ENCODE data around the gene PLCB2.

PLCB2 gene

DNA sequence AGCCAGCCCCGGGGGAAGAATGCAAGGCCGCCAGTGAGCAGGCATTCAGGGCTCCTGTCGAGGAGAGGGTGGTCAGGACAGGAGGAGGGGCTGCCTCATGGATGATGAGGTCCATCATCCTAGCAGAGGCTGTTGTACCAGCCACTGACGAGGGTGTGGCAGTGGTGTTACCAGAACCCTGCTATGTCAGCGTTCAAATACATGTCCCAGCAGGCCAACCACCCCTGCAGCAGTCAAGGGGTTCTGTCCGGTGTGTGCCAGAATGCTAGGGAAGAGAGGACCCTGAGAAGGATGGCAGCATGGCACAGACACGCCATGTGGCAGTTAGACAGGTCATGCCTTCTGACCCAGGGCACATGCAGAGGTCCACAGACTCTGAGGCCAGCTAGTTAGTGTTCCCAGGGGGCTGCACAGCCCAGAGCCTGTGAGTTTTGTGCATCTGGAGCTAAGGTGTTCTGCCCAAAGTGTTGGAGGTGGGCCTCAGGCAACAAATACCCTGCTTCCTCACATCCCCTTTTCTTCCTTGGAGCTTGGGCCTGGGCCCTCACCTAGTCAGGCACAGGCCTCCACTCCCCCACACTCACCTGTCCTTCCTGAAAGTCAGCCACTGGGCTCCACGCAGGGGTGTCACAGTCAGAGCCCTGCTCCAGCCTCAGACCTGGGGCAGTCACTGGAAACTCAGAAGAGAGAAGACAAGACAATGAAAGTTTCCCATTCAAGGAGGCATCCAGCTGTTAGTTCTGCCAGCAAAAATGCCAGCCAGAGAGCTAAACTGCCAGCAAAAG, 61.0 kb downstream of the PLCB2 start:
- DNase-seq: no peak

DNA sequence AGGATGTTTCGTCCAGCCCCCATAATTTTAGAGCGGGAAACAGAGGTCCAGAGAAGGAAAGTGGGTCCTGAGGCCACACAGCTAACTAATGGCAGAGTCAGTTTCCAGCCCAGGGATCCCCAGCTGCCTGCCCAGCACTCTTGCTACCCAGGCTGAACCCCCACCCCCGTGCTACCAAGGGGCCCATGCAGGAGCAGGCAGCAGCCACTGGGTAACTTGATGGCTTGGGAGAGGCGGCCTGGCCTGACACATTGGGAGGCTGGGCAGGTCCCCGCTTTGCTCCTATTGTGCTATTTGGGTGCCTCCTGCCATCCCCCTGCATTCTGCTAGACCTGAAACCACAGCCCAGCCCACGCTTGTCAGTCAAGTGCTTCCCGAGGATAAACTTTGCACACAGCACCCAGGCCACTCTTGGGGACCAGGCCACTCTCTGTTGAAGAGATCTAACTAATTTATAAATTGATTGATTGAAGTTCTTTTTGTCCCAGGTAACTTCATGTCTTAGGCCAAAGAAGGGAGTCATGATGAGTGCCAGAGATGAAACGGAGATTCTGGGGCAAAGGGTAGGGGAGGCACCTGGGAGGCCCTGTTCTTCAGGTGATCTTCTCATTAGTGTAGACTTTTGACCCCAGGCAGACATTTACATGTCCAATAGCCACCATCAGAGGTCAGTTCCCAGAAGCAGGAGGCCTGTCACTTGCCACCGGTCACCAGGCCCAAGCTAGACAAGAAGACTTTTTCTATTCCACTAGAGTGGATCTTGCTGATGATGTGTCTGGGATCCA, 61.9 kb downstream of the PLCB2 start:
- no peak for DNase-seq

DNA sequence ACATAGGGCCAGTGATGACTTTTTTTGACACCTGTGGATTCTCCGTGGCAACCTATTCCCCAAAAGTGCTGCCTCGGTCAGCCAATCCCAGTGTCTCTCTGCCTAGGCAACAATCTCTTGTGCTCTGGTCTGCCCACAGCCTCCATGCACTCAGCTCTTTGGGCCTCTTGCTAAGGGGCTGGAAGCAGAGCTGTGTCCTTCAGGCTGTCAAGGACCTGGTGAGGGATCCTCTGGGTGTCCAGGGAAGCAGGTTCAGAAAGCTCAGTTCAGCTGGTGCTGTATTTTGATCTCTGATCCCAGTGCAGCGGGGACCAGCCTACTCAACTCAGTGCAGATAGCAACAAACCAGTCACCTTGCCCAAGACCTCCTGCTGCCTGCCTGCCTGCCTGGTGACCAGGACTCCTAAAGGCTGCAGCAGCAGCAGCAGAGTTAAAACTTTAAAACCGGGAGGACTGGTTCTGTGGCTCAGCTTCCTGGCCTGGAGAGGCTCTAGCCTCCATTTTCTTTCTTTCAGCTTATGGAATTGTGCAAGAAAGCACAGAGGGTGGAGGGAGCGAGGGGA, 62.7 kb downstream of the PLCB2 start:
- no peak for DNase-seq

DNA sequence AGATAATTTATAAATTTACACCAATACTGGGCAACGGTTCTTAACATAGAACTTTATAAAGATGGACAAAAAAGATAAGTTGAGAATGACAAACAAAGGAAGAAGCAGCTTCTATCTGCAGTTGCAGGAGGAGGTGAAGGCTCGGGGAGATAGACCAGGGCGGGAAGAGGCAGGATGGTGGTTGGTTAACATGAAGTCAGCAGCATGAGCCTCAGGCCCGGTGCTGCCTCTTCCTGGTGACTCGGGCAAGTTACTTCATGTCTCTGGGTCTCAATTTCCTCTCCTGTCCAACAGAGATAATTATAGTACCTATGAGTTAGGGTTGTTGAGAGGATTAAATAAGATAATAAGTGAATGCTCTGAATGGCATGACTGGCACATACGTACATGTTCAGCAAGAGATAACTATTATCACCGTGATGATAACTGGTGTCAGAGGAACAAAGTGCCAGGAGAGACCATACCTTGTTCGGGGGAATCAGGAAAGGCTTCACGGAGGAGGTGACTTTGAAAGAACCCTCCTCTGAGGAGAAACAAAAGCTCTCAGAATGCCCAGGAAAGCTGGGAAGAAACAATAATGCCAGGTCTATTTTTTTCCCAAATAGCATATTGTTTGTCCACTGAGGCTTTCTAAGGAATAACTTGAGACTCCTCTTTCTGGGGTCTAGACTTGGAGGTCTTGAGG, 64.5 kb downstream of the PLCB2 start:
- no peak for DNase-seq

DNA sequence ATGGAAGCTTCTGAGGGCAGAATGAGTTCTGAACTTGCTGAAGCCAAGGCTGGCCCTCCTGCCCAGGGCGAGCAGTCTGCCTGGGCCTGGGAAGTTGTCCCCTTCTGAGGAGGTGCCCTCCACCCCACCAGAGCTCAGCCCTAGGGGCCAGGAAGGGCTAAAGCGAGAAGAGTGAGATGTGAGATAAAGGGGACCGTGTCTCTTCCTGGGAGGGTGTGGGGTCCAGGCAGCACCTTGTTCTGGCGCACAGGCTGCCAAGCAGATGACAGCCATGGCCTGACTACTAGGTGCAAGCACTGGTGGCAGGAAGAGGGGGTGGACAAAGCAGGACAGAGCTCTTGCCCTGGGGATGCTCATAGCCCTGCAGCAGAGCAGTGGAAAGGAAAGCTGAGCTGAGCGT, 65.1 kb downstream of the PLCB2 start:
- no peak for DNase-seq

DNA sequence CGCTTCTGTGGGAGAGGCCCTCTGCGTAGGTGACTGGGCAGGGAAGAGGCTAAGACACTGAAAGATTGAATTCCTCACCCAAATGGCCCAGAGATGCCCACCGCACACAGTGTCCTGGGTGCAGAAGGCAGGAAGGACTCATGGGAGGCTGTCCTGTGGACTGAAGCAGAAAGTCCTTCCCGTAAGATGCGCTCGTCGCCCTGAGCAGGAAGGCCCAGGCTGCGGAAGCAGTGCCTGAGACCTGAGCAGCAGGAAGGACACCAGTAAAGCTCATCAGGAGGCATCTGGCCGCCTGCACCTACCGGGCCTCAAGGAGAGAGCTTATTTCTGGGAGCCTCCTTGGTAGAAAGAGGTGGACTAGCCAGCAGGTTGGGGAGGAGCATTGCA, 65.5 kb downstream of the PLCB2 start:
- DNase-seq: no peak

DNA sequence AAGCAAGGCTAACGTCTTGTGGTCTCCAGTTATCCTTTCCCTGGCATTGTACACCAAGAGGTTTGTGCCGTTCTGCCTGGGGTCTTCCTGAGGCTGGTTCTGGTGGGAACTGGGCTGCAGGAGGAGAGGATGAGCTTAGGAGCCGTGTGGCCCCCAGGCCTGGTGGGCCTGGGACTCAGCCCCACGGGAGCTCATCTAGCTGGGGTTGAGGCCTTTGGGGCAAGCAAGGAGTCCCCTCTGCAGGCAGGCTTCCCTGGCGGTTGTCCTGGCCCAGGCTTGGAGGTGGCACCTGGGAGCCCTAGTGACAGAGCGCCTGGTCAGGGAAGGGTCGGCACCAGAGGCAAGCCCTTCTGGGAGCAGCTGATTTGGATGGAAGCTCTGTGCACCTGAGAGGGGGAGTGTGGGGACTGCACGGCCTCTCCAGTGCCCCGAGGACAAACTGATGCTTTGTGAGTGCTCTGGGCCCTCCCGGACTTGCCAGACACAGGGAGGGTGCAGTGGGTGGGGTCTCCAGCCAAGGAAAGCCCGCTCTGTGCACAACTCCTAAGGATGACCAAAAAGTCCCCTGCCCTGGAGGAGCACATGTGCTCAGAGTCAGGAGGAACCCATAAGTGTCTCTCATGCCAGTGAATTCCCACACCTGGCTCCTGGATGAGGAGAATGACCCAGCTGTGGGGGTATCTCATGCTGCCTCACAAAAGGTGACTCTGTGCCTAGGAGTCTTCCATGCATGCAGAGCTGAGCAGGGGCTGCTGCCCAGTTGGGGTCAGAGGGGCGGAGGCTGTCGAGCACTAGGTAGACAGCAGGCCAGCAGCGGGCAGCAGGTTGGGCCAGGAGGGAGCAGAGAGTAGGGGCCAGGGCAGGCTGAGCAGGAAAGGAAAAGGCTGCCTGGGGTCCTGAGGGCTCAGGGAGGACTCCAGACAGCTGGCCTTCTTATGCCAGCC, 66.2 kb downstream of the PLCB2 start:
- DNase-seq: no peak

DNA sequence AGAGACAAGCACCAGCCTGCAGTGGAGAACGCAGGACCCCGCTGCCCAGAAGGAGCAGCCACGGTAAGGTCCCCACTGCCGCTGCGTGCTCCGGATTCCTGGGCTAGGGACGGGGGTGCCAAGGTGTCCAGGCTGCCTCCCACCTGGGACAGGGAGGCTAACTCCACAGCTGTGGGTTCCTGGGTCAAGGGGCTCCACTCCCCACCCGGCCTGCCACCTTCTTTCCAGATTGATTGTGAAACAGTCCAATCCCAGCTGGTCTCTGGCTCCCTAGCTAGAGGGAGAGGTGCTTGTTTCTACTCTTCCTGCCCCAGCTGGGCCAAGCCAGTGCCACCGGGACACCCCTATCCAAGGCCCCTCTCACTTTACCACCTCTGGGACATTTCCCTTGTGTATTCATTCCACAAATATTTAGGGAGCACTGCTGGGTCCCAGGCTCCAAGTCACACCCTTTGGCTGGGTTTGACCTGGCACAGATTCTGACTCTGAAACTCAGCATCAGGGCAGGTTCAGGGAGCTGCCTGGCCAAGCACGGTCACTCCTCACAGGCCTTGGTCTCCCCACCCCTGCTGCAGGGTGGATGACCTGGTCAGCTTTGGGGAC, 67.0 kb downstream of the PLCB2 start:
- DNase-seq: no peak

DNA sequence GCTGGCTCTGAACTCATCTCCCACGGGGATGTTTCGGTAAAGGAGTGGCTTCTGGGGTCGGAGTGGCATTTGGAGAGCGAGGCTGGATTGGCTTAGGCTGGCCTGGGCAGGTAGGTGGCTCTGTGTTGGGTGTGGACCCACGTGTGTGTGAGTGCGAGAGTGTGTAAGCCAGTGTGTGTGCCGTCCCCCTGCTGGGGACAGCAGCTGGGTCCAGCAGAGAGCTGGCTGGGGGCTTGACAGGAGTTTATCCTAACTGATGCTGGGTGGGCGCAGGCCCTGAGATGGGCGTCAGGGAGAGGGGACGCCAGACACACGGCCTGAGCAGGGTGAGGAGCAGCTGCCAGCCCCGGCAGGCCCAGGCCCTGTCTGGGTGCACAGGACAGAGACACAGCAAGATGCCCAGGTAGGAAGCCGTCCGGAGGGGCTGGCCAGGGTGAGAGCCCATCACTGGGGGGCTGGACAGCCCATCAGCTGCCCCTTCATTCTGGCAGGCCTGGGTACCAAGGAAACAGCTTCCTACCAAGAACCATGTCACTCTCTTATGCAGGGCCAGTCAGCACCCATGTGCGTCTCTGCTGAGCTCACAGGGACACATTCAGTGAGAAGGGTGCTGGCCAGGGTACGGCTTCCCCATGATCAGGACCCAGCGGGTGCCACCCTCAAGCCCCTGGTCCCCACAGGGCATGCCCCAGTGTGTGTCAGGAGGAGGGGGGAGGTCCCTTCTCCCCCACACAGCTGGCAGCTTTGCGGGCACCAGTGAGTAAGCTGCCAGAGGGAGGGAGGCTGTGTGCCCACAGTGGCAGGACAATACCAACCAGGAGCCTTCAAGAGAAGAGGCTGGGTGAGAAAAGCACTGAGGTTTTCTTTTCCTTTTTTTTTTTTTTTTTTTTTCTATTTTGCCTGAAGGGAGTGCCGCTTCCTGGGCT, 67.8 kb downstream of the PLCB2 start:
- DNase-seq: no peak

DNA sequence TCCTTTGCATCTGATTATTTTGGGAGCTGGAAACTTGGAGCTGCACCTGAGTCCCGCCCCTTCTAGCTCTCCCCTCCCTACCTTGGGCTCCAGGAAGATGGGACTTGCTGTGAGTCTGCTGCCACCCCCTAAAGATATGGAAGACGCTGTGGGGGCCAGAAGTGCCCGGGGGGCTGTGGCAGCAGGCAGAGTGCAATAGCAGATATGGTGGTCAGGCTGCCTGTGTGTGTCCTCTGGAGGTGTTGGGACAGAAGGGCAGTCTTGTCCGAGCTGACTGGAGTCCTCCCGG, 68.4 kb downstream of the PLCB2 start:
- DNase-seq: no peak

DNA sequence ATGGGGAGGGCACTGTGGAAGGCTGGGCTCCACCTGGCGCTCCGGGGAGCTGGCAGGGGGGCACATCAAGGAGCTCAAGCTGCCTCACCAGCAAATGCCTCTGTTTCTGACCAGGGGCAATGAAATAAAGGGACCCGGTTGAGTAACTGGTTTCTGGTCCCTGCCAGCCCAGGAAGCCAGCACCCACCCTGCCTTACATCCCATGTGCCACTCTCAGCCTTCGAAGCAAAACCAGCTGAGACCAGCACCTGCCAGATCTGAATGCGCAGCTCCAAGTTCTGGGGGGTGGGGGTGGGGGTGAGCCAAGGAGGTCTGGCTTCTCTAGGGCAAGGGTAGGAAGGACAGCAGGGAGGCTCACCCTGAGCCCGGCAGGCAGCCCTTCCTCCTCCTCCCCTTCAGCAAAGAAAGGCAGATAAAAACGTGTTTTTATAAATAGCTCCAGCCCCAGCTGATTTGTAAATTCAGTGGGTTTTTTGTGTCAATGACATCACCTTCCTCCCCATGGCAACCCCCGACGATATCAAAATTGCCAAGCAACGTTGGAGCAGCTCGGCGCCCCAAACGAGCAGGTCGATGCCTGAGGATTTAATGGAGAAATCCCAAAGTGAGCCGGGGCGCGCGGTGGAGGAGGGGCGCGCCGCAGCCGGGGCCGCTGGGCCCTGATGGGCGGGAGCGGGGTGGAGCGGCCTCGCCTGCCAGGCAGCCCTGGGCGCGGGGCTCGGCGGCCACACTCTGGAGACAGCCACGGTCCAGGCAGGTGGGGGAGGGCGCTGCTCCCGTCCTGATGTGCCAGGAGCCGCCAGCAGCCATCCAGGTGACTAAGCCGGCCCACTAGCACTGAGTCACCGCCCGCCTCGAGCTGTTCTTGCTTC, 69.0 kb downstream of the PLCB2 start, which contains the start of gene PAK6:
PAK6 (plus strand) TSS at position 532 of the 872 bp plus-strand sequence. CDS start 25,723 bp downstream, outside the sequence.
- peak; percentile 60 for DNase-seq

Data from RPMI8226 (cell line).